Ovary (tissue), 9 donors: Measurements from ENCODE around the gene DNAJC17. TPM values are rescaled to one million over a fixed set of nuclear protein-coding genes. Genes with fewer than 3 reads are reported as not detected.

Experiments used
- DNase-seq, 5 donors: peaks; one replicate each; pipeline ENCODE4 v3.0.0-alpha.2; 2019 to 2020
- H3K27ac ChIP-seq, 2 donors: fragments of 200-600 bp; one replicate each; pipeline versions ENCODE4 v1.5.1 to v1.8.0; 2019 to 2022
- H3K27me3 ChIP-seq: fragments of 200-600 bp; one replicate; pipeline ENCODE4 v1.8.0; 2022
- H3K36me3 ChIP-seq: fragments of 200-600 bp; sonication (generic); one replicate; pipeline ENCODE4 v1.5.1; 2019
- H3K4me1 ChIP-seq: one replicate; pipeline ENCODE4 v1.8.1; 2013; ENCODE audit warnings: mild to moderate bottlenecking, moderate library complexity; ENCODE audit not compliant: insufficient read depth
- H3K4me3 ChIP-seq: fragments of 200-600 bp; sonication (generic); one replicate; pipeline ENCODE4 v1.5.1; 2017
- H3K9me3 ChIP-seq, 2 donors: fragments of 200-600 bp in 1 of 2; sonication (generic) in 1 of 2; one replicate each; pipeline versions ENCODE4 v1.5.1 to v1.8.1; 2013 to 2019; ENCODE audit warnings: mild to moderate bottlenecking in 1 of 2, moderate library complexity in 1 of 2
- CTCF ChIP-seq, 3 donors: fragments of 450-650 bp in 2 of 3; fragments of 200-600 bp in 1 of 3; IDR thresholded peaks; one replicate each; pipeline versions ENCODE4 v1.5.1 to v1.8.0; 2016 to 2022; ENCODE audit warnings: antibody characterized with exemption in 3 of 3, mild to moderate bottlenecking in 1 of 3
- EP300 ChIP-seq: sonication (generic); formaldehyde crosslinking; IDR thresholded peaks from one replicate; pipeline ENCODE4 v1.6.1; 2017; ENCODE audit warnings: antibody characterized with exemption
- POLR2A ChIP-seq: fragments of 450-650 bp; IDR thresholded peaks from one replicate; pipeline ENCODE4 v1.6.1; 2017; ENCODE audit warnings: antibody characterized with exemption, mild to moderate bottlenecking, moderate library complexity
- WGBS, 3 donors: extraction: QIAGEN DNeasy Blood & Tissue Kit in 1 of 3; methylation state at CpG; one replicate each; pipeline versions ENCODE4 v1.1.5 to v1.1.7; 2013 to 2017; 5-methylcytosine and 5-hydroxymethylcytosine counted together
- intact Hi-C, 4 donors: fragments of 100-400 bp; cut with DNase I; formaldehyde crosslinking; loops; one replicate each; pipeline versions ENCODE4 v1.11.0 to v1.15.1; 2022 to 2023
- polyA plus RNA-seq, 2 donors: library from polyadenylated mRNA; stranded (reverse); fragments of 200-250 nt in 1 of 2; fragments of 350-450 nt in 1 of 2; fragmentation: Illumina TruSeq in 1 of 2; extraction: RNeasy Lipid Tissue Mini Kit (QIAGEN cat#74804) in 1 of 2; gene quantifications; one replicate each; pipeline ENCODE4 v1.2.3, GENCODE V29; 2013 to 2014
- total RNA-seq, 7 donors: library from RNA; depleted of rRNA in 2 of 7; stranded (reverse); fragments of >200 nt in 2 of 7; fragmentation: NEBNext Ultra II Directional in 3 of 7; extraction: Animal tissue kit (Norgen Biotek cat#: 25700) in 3 of 7; gene quantifications; one replicate each; pipeline versions ENCODE4 v1.1.0 to v1.2.4, GENCODE V29; 2016 to 2023
- donor health status: DM: no; HTN: no; CAD: no; lungs with moderate emphysema.
- donor health status: DM: no; HTN: no; CAD: no.
- donor health status: Bipolar disorder and iron deficiency.
- donor health status: DM: yes; HTN: yes; CAD: no.
- donor health status: DM: no; HTN: no; CAD: no.
- donor health status: DM: yes; HTN: yes; CAD: no.

DNAJC17 gene
- total and polyA plus RNA-seq, 9 donors = 10.5 to 57.9 (median 31.7) TPM

DNA sequence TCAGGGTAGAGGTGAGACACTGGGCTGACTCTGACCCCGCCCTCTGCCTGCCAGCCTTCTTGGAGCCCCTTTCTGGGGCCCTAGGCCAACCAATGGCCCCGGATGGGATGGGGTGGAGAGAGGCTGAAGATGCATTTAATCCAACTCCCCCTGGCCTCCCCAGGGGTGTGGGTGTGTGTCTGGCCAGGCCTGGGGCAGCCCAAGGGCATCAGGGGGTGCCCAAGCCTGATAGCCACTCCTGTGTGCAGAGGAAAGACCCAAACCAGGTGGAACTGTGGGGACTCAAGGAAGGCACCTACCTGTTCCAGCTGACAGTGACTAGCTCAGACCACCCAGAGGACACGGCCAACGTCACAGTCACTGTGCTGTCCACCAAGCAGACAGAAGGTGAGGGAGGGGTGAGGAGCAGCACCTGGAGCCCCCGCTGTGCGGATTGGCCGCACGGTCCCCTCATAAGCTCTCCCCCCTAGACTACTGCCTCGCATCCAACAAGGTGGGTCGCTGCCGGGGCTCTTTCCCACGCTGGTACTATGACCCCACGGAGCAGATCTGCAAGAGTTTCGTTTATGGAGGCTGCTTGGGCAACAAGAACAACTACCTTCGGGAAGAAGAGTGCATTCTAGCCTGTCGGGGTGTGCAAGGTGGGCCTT, 46.1 kb upstream of the DNAJC17 start:
- H3K4me3 ChIP-seq = no peak overlapping the region
- intact Hi-C loops = loop anchor here in 1 of 4 donors (10.0 kb wide), 1 partner anchor 331 kb away; no protein-coding TSS in a partner anchor
- H3K4me1 ChIP-seq = no peaks in the 10 kb centered on the region
- H3K27me3 ChIP-seq = no peaks in the 10 kb centered on the region
- WGBS, 3 donors = 88 to 93% (median 90%) methylated on average over 16 of the region's 16 CpGs
- H3K36me3 ChIP-seq = no peaks in the 10 kb centered on the region
- H3K9me3 ChIP-seq = no peaks in the 10 kb centered on the region
- TF ChIP-seq POLR2A (no peak), EP300 (no peak), CTCF (IDR thresholded peaks at IDR 0.05) (no peak)
- DNase-seq = no peak
- no peak overlapping the region for H3K27ac ChIP-seq

DNA sequence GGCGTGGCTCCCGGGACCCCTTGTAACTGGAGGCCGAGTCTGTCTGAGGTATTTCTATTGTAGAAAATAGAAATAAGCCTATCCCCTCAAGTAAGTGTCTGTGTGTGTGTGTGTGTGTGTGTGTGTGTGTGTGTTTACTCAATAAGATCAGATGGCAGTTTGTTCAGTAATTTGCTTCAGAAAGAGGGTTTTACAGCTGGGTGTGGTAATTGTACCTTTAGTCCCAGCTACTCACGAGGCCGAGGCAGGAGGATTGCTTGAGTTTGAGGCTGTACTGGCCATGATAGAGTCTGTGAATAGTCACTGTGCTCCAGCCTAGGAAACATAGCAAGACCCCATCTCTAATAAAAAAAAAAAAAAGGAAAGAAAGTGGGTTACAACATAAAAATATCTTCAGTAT, 45.3 kb upstream of the DNAJC17 start:
- DNase-seq = no peak
- 91 to 95% (median 91%) methylated on average over 5 of the region's 5 CpGs for WGBS, 3 donors
- intact Hi-C loops = loop anchor here in 1 of 4 donors (10.0 kb wide), 1 partner anchor 332 kb away; no protein-coding TSS in a partner anchor

GRCh38 chr15:40850576-40851112, 43.4 kb upstream of the DNAJC17 start:
- no peak overlapping the region for H3K4me3 ChIP-seq
- no peaks in the 10 kb centered on the region for H3K27me3 ChIP-seq
- 82 to 87% (median 86%) methylated on average over 8 of the region's 8 CpGs for WGBS, 3 donors
- no peak for DNase-seq
- TF ChIP-seq EP300 = no peak
- TF ChIP-seq CTCF (IDR thresholded peaks at IDR 0.05) = no peak
- no peak for TF ChIP-seq POLR2A
- intact Hi-C loops = loop anchor here in 1 of 4 donors (10.0 kb wide), 1 partner anchor 334 kb away; no protein-coding TSS in a partner anchor
- no peaks in the 10 kb centered on the region for H3K4me1 ChIP-seq
- no peaks in the 10 kb centered on the region for H3K36me3 ChIP-seq
- H3K9me3 ChIP-seq = no peaks in the 10 kb centered on the region
- no peak overlapping the region for H3K27ac ChIP-seq

More for the DNA sequence above, 45.3 kb upstream of the DNAJC17 start:
- Histone ChIP-seq H3K9me3 (no peaks in the 10 kb centered on the region), H3K27ac (no peak overlapping the region), H3K27me3 (no peaks in the 10 kb centered on the region), H3K4me3 (no peak overlapping the region), H3K4me1 (no peaks in the 10 kb centered on the region), H3K36me3 (no peaks in the 10 kb centered on the region)
- no peak for TF ChIP-seq EP300
- no peak for TF ChIP-seq CTCF (IDR thresholded peaks at IDR 0.05)
- no peak for TF ChIP-seq POLR2A

- no peak overlapping the region for H3K27ac ChIP-seq
- 77 to 84% (median 81%) methylated on average over 7 of the region's 7 CpGs for WGBS, 3 donors
Observed at GRCh38 chr15:40847223-40847961, 40.1 kb upstream of the DNAJC17 start.

More at GRCh38 chr15:40847223-40847961, 40.1 kb upstream of the DNAJC17 start:
- H3K9me3 ChIP-seq = no peaks in the 10 kb centered on the region
- no peaks in the 10 kb centered on the region for H3K36me3 ChIP-seq
- H3K4me1 ChIP-seq = no peaks in the 10 kb centered on the region
- no peak for DNase-seq
- H3K4me3 ChIP-seq = no peak overlapping the region
- intact Hi-C loops = no loop called here
- H3K27me3 ChIP-seq = peaks cover 2% of the 10 kb centered on the region
- TF ChIP-seq CTCF (IDR thresholded peaks at IDR 0.05) (no peak), POLR2A (no peak), EP300 (no peak)
